Measurements from ENCODE around the gene STK25. TPM values are rescaled to one million over a fixed set of nuclear protein-coding genes. Genes with fewer than 3 reads are reported as not detected.

The STK25 gene
- total and polyA plus RNA-seq, 2 donors (not counting 3 experiments of a cell fraction or from before 2014, with no cell fraction given): 286 to 715 TPM

DNA sequence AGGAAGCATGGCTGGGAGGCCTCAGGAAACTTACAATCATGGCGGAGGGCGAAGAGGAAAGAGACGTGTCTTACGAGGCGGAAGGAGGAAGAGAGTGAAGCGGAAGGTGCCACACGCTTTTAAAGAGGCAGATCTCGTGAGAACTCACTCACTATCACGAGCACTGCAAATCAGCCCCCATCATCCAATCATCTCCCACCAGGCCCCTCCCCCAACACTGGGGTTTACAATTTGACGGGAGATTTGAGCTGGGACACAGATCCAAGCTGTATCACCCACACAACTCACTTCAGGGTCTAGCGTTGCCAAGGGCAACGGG lies 45.1 kb upstream of the STK25 start:
- no peak for DNase-seq (ENCODE audit: low read depth, low spot score)
- BruUV-seq (replicated peaks): no TSS peak
- Histone ChIP-seq H2AFZ (ENCODE audit: low read depth, low read length) (no peak overlapping the region), H3K4me1 (ENCODE audit: control insufficient read depth, extremely low read depth, insufficient read depth, low read length) (peaks cover 10% of the 10 kb centered on the region), H3K9me3 (replicated peaks; ENCODE audit: control insufficient read depth, insufficient read depth, low read length) (no peaks in the 10 kb centered on the region), H3K9me1 (replicated peaks; ENCODE audit: control insufficient read depth, extremely low read depth, insufficient read depth, low read length) (no peaks in the 10 kb centered on the region), H3K4me2 (ENCODE audit: insufficient read depth, low read length) (no peak overlapping the region), H3K79me2 (ENCODE audit: control insufficient read depth, insufficient read depth, low read length) (no peaks in the 10 kb centered on the region), H3K27ac (ENCODE audit: insufficient read depth, low read depth, low read length) (no peak overlapping the region), H3K27me3 (ENCODE audit: control insufficient read depth in 2 of 2, insufficient read depth in 2 of 2, low read length in 2 of 2) (no peaks in the 10 kb centered on the region), H4K20me1 (replicated peaks; ENCODE audit: control insufficient read depth, extremely low read depth, insufficient read depth, low read length) (no peaks in the 10 kb centered on the region), H3K4me3 (replicated peaks in 1 of 3; ENCODE audit: insufficient read depth in 1 of 3, low read depth in 1 of 3, low read length in 3 of 3) (no peak overlapping the region), H3K9ac (replicated peaks; ENCODE audit: extremely low read depth, insufficient read depth, low read length) (no peak overlapping the region), H3K36me3 (ENCODE audit: control insufficient read depth in 2 of 2, extremely low read depth in 1 of 2, insufficient read depth in 2 of 2, low read length in 2 of 2) (no peaks in the 10 kb centered on the region)
- TF ChIP-seq, protein P1, sequence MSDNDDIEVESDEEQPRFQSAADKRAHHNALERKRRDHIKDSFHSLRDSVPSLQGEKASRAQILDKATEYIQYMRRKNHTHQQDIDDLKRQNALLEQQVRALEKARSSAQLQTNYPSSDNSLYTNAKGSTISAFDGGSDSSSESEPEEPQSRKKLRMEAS (IDR thresholded peaks at IDR 0.05; ENCODE audit: insufficient read depth, insufficient read length): no peak
- TF ChIP-seq MYC (IDR thresholded peaks at IDR 0.05; ENCODE audit: low read depth, low read length): no peak
- TF ChIP-seq JUN (IDR thresholded peaks at IDR 0.05; ENCODE audit: borderline replicate concordance, insufficient read depth, insufficient read length, low read depth): no peak
- TF ChIP-seq GATA2 (IDR thresholded peaks at IDR 0.05; ENCODE audit: insufficient read depth, insufficient read length, low read depth, low read length): no peak
- no peak for TF ChIP-seq POLR2AphosphoS5 (IDR thresholded peaks at IDR 0.05; ENCODE audit: insufficient read depth, low read depth, low read length)
- TF ChIP-seq POLR2A (IDR thresholded peaks at IDR 0.05; ENCODE audit: low read depth, low read length): no peak
- TF ChIP-seq, protein P2, sequence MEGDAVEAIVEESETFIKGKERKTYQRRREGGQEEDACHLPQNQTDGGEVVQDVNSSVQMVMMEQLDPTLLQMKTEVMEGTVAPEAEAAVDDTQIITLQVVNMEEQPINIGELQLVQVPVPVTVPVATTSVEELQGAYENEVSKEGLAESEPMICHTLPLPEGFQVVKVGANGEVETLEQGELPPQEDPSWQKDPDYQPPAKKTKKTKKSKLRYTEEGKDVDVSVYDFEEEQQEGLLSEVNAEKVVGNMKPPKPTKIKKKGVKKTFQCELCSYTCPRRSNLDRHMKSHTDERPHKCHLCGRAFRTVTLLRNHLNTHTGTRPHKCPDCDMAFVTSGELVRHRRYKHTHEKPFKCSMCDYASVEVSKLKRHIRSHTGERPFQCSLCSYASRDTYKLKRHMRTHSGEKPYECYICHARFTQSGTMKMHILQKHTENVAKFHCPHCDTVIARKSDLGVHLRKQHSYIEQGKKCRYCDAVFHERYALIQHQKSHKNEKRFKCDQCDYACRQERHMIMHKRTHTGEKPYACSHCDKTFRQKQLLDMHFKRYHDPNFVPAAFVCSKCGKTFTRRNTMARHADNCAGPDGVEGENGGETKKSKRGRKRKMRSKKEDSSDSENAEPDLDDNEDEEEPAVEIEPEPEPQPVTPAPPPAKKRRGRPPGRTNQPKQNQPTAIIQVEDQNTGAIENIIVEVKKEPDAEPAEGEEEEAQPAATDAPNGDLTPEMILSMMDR (IDR thresholded peaks at IDR 0.05; ENCODE audit: extremely low read depth in 1 of 2, insufficient read depth in 1 of 2, low read depth in 1 of 2, low read length in 2 of 2): no peak
- POLR2A ChIA-PET: no interaction called here
- FAIRE-seq: no peak
- CTCF ChIA-PET: no interaction called here
- intact Hi-C loops (cut with micrococcal nuclease): no loop called here
- dilution Hi-C loops (cut with MboI; ENCODE audit: extremely low pct_ligation_motif_present, low sequenced_read_pairs): no loop called here
